H1 (cell line): Measurements from ENCODE around the gene KCNIP2. TPM values are rescaled to one million over a fixed set of nuclear protein-coding genes. Genes with fewer than 3 reads are reported as not detected.

Source experiments
- BACH1 ChIP-seq: IDR thresholded peaks from 2 replicates; pipeline ENCODE4 v1.6.1; 2012; ENCODE audit warnings: low read length, improper control_type of control experiment
- BCL11A ChIP-seq, 2 experiments: IDR thresholded peaks; one replicate each; pipeline ENCODE4 v1.6.1; 2011; ENCODE audit warnings: low read depth in 2 of 2, low read length in 2 of 2, mild to moderate bottlenecking in 2 of 2
- BRCA1 ChIP-seq: IDR thresholded peaks from 2 replicates; pipeline ENCODE4 v1.6.1; 2012; ENCODE audit warnings: low read depth, low read length, improper control_type of control experiment
- CTBP2 ChIP-seq: IDR thresholded peaks from 2 replicates; pipeline ENCODE4 v1.7.0; 2011; ENCODE audit warnings: borderline replicate concordance, mild to moderate bottlenecking, moderate library complexity, mixed read lengths, low read length; ENCODE audit not compliant: insufficient read depth, insufficient read length
- GABPA ChIP-seq: IDR thresholded peaks from 2 replicates; pipeline ENCODE4 v1.6.1; 2011; ENCODE audit warnings: mild to moderate bottlenecking, low read length, moderate library complexity, borderline replicate concordance; ENCODE audit not compliant: insufficient read depth
- GTF2F1 ChIP-seq: IDR thresholded peaks from 2 replicates; pipeline ENCODE4 v1.6.1; 2012; ENCODE audit warnings: low read depth, low read length, improper control_type of control experiment, borderline replicate concordance
- HDAC6 ChIP-seq: IDR thresholded peaks from one replicate; pipeline ENCODE4 v1.7.1; 2012; ENCODE audit warnings: low read depth, mild to moderate bottlenecking, inconsistent platforms, low read length, moderate library complexity
- JUN ChIP-seq: IDR thresholded peaks from 2 replicates; pipeline ENCODE4 v1.6.1; 2011; ENCODE audit warnings: low read depth, mild to moderate bottlenecking, improper control_type of control experiment, low read length
- MAFK ChIP-seq: IDR thresholded peaks from 2 replicates; pipeline ENCODE4 v1.6.1; 2012; ENCODE audit warnings: low read depth, mild to moderate bottlenecking, improper control_type of control experiment, low read length
- NRF1 ChIP-seq: IDR thresholded peaks from 2 replicates; pipeline ENCODE4 v1.6.1; 2011; ENCODE audit warnings: mild to moderate bottlenecking, low read depth, low read length, improper control_type of control experiment
- RBBP5 ChIP-seq: IDR thresholded peaks from 2 replicates; pipeline ENCODE4 v1.7.1; 2012; ENCODE audit warnings: low read depth, mild to moderate bottlenecking, inconsistent platforms, low read length, moderate library complexity, borderline replicate concordance
- SAP30 ChIP-seq: fragments of 300-600 bp; sonication (generic); IDR thresholded peaks from 2 replicates; pipeline ENCODE4 v1.7.1; 2012; ENCODE audit warnings: low read length, moderate library complexity, mild to moderate bottlenecking, inconsistent platforms; ENCODE audit not compliant: insufficient read depth, insufficient replicate concordance
- SP4 ChIP-seq: IDR thresholded peaks from 2 replicates; pipeline ENCODE4 v1.6.1; 2012; ENCODE audit warnings: low read length, inconsistent platforms
- TEAD4 ChIP-seq: IDR thresholded peaks from 2 replicates; pipeline ENCODE4 v1.6.1; 2012; ENCODE audit warnings: low read depth, low read length, inconsistent platforms, mixed read lengths
- ZNF274 ChIP-seq: IDR thresholded peaks from 2 replicates; pipeline ENCODE4 v1.7.0; 2012; ENCODE audit warnings: low read length, borderline replicate concordance; ENCODE audit errors: extremely low read depth
- polyA plus RNA-seq, 7 experiments: library from polyadenylated mRNA; depleted of rRNA in 3 of 7; stranded (reverse) in 5 of 7; unstranded in 2 of 7; fragments of >200 nt in 5 of 7; fragments of 200-250 nt in 2 of 7; gene quantifications; 1 replicate in 5 of 7; 2 replicates in 1 of 7; 4 replicates in 1 of 7; pipeline versions ENCODE4 v1.2.1 to v1.2.3, GENCODE V29; 2011 to 2013; ENCODE audit warnings: missing spikeins in 2 of 7, mixed read lengths in 2 of 7
- total RNA-seq: library from RNA; stranded (reverse); fragmentation: NEBNext Ultra II Directional; extraction: Animal tissue kit (Norgen Biotek cat#: 25700); gene quantifications from 2 replicates; pipeline ENCODE4 v1.2.1, GENCODE V29; 2021
- TF ChIP-seq, protein P1 (sequence below): IDR thresholded peaks from 2 replicates; pipeline ENCODE4 v1.6.1; 2012; ENCODE audit warnings: low read length, inconsistent platforms

The KCNIP2 gene
- total and polyA plus RNA-seq, 2 of the 8 experiments (the other 6 are each of a cell fraction or from before 2014, with no cell fraction given): 2.7 to 6.0 TPM

DNA sequence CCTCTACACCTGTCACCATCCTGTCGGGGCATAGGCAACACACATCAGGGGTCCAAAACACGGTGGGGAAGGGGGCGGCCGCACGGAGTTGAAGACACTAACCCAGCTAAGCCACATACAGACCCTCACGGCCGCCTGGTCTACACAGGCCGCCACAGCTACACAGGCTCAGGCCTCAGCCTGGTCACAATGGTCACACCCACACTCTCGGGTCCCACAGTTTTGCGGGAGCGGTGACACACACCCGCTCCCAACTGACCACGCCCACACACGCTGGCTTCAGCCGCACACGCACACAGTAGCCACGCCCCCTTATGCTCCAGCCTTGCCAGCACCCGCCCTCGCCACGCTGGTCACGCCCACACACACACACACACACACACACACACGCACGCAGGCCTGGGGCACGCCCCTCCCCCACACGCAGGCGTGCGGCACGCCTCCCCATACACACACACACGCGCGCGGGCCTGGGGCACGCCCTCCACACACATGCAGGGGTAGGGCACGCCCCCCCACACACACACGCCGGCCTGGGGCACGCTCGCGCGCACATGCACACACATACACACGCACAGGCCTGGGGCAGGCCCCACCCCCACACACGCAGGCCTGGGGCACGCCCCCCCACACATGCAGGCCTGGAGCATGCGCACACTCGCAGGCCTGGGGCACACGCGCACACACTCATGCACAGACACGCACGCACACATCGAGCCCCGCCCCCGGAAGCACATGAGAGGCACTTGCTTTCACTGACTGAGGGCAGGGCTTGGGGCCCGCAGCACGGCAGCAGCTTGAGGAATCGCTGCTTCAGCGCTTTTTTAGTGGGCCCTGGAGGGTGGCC, 13.1 kb downstream of the KCNIP2 start (continued):
- TF ChIP-seq BCL11A (IDR thresholded peaks at IDR 0.05; ENCODE audit: low read depth in 2 of 2, low read length in 2 of 2) (no peak), RBBP5 (peak; percentile 19), SAP30 (no peak), JUN (no peak), GABPA (no peak), MAFK (peak; percentile 79; the same call in 1 of the 2 replicates), GTF2F1 (no peak), CTBP2 (no peak), NRF1 (peak; percentile 24; the same call in 1 of the 2 replicates), SP4 (peak; percentile 56), HDAC6 (no peak), ZNF274 (no peak), BRCA1 (no peak), TEAD4 (0 out of 2 replicates have a peak, but pooled peaks have one; percentile 25), BACH1 (peak; percentile 63)
- TF ChIP-seq, protein P1, sequence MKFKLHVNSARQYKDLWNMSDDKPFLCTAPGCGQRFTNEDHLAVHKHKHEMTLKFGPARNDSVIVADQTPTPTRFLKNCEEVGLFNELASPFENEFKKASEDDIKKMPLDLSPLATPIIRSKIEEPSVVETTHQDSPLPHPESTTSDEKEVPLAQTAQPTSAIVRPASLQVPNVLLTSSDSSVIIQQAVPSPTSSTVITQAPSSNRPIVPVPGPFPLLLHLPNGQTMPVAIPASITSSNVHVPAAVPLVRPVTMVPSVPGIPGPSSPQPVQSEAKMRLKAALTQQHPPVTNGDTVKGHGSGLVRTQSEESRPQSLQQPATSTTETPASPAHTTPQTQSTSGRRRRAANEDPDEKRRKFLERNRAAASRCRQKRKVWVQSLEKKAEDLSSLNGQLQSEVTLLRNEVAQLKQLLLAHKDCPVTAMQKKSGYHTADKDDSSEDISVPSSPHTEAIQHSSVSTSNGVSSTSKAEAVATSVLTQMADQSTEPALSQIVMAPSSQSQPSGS: no peak
